WTC11 (cell line): ENCODE results near the gene DYNLRB2.

Experiments
- ELF4 ChIP-seq: sonication (generic); formaldehyde crosslinking; IDR thresholded peaks from 2 replicates; pipeline ENCODE4 v1.8.1; 2022; ENCODE audit warnings: low read depth, mild to moderate bottlenecking, moderate library complexity, missing genetic modification reagents
- FOXJ3 ChIP-seq: sonication (generic); formaldehyde crosslinking; IDR thresholded peaks from 2 replicates; pipeline ENCODE4 v1.9.0; 2021; ENCODE audit warnings: missing genetic modification reagents, mild to moderate bottlenecking, borderline replicate concordance
- GRHL2 ChIP-seq: fragments of 250-450 bp; sonication (Bioruptor Pico); IDR thresholded peaks from 2 replicates; pipeline ENCODE4 v1.8.0; 2022; ENCODE audit warnings: mild to moderate bottlenecking, moderate library complexity; ENCODE audit not compliant: insufficient replicate concordance, severe bottlenecking
- IRF2 ChIP-seq: sonication (generic); formaldehyde crosslinking; IDR thresholded peaks from 2 replicates; pipeline ENCODE4 v1.8.0; 2022; ENCODE audit warnings: low read depth, missing genetic modification reagents, borderline replicate concordance
- JUN ChIP-seq: sonication (generic); formaldehyde crosslinking; IDR thresholded peaks from 2 replicates; pipeline ENCODE4 v1.8.0; 2023; ENCODE audit warnings: mild to moderate bottlenecking, missing genetic modification reagents
- ZNF138 ChIP-seq: sonication (generic); formaldehyde crosslinking; conservative IDR thresholded peaks from 2 replicates; pipeline ENCODE4 v1.8.1; 2022; ENCODE audit warnings: mild to moderate bottlenecking, moderate library complexity, missing genetic modification reagents
- TF ChIP-seq, protein P1 (sequence below): sonication (generic); formaldehyde crosslinking; conservative IDR thresholded peaks from 2 replicates; pipeline ENCODE4 v1.8.1; 2022; ENCODE audit warnings: mild to moderate bottlenecking, missing genetic modification reagents
- TF ChIP-seq, protein P2 (sequence below): fragments of 200-600 bp; IDR thresholded peaks from 2 replicates; pipeline ENCODE4 v1.8.0; 2022; ENCODE audit warnings: antibody characterized with exemption
- TF ChIP-seq, protein P3 (sequence below): sonication (generic); formaldehyde crosslinking; IDR thresholded peaks from 2 replicates; pipeline ENCODE4 v1.8.1; 2022; ENCODE audit warnings: missing genetic modification reagents, borderline replicate concordance
- TF ChIP-seq, protein P4 (sequence below): sonication (generic); formaldehyde crosslinking; IDR thresholded peaks from 2 replicates; pipeline ENCODE4 v1.8.0; 2022; ENCODE audit warnings: mild to moderate bottlenecking, missing genetic modification reagents
- TF ChIP-seq, protein P5 (sequence below): sonication (generic); formaldehyde crosslinking; IDR thresholded peaks from 2 replicates; pipeline ENCODE4 v1.8.1; 2023; ENCODE audit warnings: mild to moderate bottlenecking, missing genetic modification reagents
- TF ChIP-seq, protein P6 (sequence below): sonication (generic); formaldehyde crosslinking; IDR thresholded peaks from 2 replicates; pipeline ENCODE4 v1.8.1; 2023; ENCODE audit warnings: mild to moderate bottlenecking, missing genetic modification reagents, moderate library complexity
- TF ChIP-seq, protein P7 (sequence below): sonication (generic); formaldehyde crosslinking; IDR thresholded peaks from 2 replicates; pipeline ENCODE4 v1.8.0; 2022; ENCODE audit warnings: mild to moderate bottlenecking, missing genetic modification reagents

DNA sequence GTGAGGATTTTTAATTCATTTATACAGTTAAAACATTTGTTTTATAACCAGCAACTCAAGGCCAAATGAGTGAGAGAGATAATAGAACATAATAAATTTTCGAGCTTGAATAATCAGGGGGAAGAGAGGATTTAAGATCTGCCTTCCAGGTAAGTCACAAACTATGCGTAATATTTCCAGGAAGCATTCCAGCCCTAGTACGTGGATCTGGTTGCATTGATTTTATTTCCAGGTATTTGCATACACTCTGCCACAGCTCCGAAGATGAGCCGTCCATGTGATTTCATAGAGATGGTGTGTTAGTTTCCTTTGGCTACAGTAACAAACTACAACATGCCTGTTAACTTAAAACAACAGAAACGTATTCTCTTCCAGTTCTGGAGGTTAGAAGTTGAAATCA lies 3.5 kb downstream of the DYNLRB2 start:
- TF ChIP-seq, protein P1, sequence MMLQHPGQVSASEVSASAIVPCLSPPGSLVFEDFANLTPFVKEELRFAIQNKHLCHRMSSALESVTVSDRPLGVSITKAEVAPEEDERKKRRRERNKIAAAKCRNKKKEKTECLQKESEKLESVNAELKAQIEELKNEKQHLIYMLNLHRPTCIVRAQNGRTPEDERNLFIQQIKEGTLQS: no peak
- TF ChIP-seq, protein P2, sequence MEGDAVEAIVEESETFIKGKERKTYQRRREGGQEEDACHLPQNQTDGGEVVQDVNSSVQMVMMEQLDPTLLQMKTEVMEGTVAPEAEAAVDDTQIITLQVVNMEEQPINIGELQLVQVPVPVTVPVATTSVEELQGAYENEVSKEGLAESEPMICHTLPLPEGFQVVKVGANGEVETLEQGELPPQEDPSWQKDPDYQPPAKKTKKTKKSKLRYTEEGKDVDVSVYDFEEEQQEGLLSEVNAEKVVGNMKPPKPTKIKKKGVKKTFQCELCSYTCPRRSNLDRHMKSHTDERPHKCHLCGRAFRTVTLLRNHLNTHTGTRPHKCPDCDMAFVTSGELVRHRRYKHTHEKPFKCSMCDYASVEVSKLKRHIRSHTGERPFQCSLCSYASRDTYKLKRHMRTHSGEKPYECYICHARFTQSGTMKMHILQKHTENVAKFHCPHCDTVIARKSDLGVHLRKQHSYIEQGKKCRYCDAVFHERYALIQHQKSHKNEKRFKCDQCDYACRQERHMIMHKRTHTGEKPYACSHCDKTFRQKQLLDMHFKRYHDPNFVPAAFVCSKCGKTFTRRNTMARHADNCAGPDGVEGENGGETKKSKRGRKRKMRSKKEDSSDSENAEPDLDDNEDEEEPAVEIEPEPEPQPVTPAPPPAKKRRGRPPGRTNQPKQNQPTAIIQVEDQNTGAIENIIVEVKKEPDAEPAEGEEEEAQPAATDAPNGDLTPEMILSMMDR: no peak
- TF ChIP-seq GRHL2 (CRISPR knock-in tag) (no peak), JUN (CRISPR knock-in tag) (no peak), FOXJ3 (CRISPR knock-in tag) (no peak), ELF4 (no peak), ZNF138 (CRISPR knock-in tag) (no peak), IRF2 (CRISPR knock-in tag) (no peak)
- TF ChIP-seq, protein P3, sequence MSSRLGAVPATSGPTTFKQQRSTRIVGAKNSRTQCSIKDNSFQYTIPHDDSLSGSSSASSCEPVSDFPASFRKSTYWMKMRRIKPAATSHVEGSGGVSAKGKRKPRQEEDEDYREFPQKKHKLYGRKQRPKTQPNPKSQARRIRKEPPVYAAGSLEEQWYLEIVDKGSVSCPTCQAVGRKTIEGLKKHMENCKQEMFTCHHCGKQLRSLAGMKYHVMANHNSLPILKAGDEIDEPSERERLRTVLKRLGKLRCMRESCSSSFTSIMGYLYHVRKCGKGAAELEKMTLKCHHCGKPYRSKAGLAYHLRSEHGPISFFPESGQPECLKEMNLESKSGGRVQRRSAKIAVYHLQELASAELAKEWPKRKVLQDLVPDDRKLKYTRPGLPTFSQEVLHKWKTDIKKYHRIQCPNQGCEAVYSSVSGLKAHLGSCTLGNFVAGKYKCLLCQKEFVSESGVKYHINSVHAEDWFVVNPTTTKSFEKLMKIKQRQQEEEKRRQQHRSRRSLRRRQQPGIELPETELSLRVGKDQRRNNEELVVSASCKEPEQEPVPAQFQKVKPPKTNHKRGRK (CRISPR knock-in tag): no peak
- TF ChIP-seq, protein P4, sequence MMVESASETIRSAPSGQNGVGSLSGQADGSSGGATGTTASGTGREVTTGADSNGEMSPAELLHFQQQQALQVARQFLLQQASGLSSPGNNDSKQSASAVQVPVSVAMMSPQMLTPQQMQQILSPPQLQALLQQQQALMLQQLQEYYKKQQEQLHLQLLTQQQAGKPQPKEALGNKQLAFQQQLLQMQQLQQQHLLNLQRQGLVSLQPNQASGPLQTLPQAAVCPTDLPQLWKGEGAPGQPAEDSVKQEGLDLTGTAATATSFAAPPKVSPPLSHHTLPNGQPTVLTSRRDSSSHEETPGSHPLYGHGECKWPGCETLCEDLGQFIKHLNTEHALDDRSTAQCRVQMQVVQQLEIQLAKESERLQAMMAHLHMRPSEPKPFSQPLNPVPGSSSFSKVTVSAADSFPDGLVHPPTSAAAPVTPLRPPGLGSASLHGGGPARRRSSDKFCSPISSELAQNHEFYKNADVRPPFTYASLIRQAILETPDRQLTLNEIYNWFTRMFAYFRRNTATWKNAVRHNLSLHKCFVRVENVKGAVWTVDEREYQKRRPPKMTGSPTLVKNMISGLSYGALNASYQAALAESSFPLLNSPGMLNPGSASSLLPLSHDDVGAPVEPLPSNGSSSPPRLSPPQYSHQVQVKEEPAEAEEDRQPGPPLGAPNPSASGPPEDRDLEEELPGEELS (CRISPR knock-in tag): no peak
- TF ChIP-seq, protein P5, sequence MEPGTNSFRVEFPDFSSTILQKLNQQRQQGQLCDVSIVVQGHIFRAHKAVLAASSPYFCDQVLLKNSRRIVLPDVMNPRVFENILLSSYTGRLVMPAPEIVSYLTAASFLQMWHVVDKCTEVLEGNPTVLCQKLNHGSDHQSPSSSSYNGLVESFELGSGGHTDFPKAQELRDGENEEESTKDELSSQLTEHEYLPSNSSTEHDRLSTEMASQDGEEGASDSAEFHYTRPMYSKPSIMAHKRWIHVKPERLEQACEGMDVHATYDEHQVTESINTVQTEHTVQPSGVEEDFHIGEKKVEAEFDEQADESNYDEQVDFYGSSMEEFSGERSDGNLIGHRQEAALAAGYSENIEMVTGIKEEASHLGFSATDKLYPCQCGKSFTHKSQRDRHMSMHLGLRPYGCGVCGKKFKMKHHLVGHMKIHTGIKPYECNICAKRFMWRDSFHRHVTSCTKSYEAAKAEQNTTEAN (CRISPR knock-in tag): no peak
- TF ChIP-seq, protein P6, sequence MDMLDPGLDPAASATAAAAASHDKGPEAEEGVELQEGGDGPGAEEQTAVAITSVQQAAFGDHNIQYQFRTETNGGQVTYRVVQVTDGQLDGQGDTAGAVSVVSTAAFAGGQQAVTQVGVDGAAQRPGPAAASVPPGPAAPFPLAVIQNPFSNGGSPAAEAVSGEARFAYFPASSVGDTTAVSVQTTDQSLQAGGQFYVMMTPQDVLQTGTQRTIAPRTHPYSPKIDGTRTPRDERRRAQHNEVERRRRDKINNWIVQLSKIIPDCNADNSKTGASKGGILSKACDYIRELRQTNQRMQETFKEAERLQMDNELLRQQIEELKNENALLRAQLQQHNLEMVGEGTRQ (CRISPR knock-in tag): no peak
- TF ChIP-seq, protein P7, sequence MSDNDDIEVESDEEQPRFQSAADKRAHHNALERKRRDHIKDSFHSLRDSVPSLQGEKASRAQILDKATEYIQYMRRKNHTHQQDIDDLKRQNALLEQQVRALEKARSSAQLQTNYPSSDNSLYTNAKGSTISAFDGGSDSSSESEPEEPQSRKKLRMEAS: no peak
